Measurements from ENCODE around the gene POLR2E. TPM values are rescaled to one million over a fixed set of nuclear protein-coding genes. Genes with fewer than 3 reads are reported as not detected.

The POLR2E gene
- total RNA-seq, 2 donors from 2014 or later, result 89.9 to 105 TPM

DNA sequence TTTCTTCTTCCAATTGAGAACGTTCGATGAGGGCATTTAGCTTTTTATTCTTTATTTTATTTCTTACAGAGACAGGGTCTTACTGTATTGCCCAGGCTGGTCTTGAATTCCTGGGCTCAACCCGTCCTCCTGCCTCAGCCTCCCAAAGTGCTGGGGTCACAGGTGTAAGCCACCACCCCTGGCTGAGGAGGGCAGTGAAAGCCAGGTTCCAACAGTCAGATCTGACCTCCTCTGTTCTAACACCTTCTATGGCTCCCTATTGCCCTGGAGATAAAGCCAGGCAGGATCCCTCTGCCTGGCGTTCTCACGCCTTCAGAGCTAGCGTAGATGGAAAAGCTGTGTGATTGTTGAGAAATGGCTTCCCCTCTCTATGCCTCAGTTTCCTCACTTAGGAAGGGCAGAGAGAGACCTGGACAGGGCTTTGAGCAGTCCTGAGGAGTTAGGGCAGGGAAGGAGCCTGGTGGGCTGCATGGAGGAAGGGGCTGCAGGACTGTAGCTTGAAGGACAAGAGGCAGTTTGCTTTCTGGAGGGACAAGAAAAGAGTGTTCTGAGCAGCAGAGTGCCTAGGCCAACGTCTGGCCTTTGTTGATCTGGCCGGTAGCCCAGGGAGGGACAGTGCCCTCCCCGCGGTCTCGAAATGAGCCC lies 22.7 kb downstream of the POLR2E start:
- DNase-seq (ENCODE audit: low spot score), result no peak
- intact Hi-C loops (cut with DNase I), result no loop called here

GRCh38 chr19:1070931-1071791 lies 24.0 kb downstream of the POLR2E start:
- no peak for DNase-seq (ENCODE audit: low spot score)
- intact Hi-C loops (cut with DNase I), result loop anchor here in 1 of 2 donors (1.0 kb wide), 1 partner anchor 24 kb away; the partner anchor contains the start of gene POLR2E

DNA sequence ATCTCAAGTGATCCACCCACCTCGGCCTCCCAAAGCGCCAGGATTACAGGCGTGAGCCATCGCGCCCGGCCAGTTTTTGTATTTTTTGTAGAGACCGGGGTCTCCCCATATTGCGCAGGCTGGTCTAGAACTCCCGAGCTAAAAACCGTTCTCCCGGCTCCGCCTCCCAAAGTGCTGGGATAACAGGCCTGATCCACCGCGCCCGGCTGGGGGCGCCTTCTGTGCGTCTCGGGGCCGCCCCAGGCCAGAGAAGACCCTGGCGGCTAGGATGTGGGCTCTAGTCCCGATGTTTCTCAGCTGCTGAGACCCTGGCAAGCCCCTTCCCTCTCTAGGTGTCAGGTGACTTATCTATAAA lies 24.6 kb downstream of the POLR2E start:
- DNase-seq (ENCODE audit: low spot score), result no peak
- intact Hi-C loops (cut with DNase I), result loop anchor here in 1 of 2 donors (1.0 kb wide), 1 partner anchor 25 kb away; the partner anchor contains the start of gene POLR2E

GRCh38 chr19:1069009-1069779 lies 26.0 kb downstream of the POLR2E start:
- peak; percentile 94 for DNase-seq (ENCODE audit: low spot score)
- intact Hi-C loops (cut with DNase I), result no loop called here

- no peak for DNase-seq (ENCODE audit: low spot score)
- intact Hi-C loops (cut with DNase I), result no loop called here
These were observed 26.9 kb downstream of the POLR2E start for GRCh38 chr19:1068009-1069001.

DNA sequence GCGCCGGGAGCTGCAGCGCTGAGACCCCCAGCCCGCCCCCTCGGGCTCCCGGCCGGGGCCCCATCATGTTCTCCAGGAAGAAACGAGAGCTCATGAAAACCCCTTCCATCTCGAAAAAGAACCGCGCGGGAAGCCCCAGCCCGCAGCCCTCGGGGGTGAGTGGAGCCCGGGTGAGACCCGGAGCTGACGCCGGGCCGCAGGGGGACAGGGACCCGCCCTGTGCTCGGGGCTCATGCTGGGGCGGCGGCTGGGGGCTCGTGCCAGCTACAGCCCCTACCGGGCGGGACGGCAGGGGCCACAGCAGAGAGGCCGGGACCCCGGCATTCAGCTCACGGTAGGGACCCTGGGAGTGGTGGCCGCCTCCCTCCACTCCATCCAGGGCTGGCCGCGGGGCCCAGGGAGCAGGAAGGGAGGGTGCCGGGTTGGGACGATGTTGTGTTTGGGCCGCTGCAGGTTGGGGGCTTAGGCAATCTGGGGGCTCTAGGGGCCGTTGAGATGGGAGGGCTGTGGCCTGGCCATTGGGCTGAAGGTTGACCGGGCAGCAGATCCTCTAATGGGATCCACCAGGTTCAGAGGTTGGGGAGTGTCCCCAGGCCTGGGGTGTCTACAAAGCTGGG lies 27.7 kb downstream of the POLR2E start:
- intact Hi-C loops (cut with DNase I), result loop anchor here in 1 of 2 donors (1.0 kb wide), 1 partner anchor 37 kb away; no protein-coding TSS in a partner anchor
- no peak for DNase-seq (ENCODE audit: low spot score)

DNA sequence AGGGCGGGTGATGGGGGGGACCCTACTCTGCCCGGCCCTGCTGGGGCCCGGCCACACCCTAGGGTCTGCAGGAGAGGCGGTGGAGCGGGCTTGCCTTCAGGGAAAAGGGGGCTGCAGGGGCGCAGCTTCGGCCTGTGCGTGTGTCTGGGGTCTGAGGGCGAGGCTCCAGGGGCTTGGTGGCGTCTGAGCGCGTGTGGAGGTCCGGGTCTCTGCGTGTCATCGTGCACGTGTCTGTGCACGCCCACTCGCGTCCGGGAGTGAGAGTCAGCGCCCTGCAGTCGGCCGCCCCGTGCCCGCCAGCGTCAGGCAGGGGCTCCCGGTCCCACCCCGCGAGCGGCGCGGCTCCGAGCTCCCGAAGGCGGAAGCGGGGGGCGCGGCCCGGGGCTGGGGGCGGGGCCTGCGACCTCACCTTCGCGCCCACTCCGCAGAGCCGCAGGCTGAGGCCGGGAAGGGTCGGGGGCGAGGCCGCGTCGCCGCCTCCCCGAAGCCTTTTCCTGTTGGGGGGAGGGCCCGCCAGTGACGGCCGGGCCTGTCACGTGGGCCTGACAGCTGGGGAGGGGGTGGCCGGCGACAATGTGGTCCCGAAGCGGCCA lies 28.3 kb downstream of the POLR2E start, which contains the start of gene ARHGAP45:
TSS of gene ARHGAP45 (plus strand) at position 420 of the 593 bp plus-strand sequence. CDS start 239 bp downstream, outside the sequence.
- intact Hi-C loops (cut with DNase I), result loop anchor here in 1 of 2 donors (1.0 kb wide), 1 partner anchor 37 kb away; no protein-coding TSS in a partner anchor
- DNase-seq (ENCODE audit: low spot score), result no peak

GRCh38 chr19:1066251-1066747 lies 28.9 kb downstream of the POLR2E start:
- intact Hi-C loops (cut with DNase I), result no loop called here
- DNase-seq (ENCODE audit: low spot score), result no peak

- intact Hi-C loops (cut with DNase I), result no loop called here
- DNase-seq (ENCODE audit: low spot score), result peak; percentile 71
These were observed 29.5 kb downstream of the POLR2E start for GRCh38 chr19:1065606-1066109.

GRCh38 chr19:1064661-1065605 lies 30.2 kb downstream of the POLR2E start:
- peak; percentile 91 for DNase-seq (ENCODE audit: low spot score)
- intact Hi-C loops (cut with DNase I), result no loop called here

DNA sequence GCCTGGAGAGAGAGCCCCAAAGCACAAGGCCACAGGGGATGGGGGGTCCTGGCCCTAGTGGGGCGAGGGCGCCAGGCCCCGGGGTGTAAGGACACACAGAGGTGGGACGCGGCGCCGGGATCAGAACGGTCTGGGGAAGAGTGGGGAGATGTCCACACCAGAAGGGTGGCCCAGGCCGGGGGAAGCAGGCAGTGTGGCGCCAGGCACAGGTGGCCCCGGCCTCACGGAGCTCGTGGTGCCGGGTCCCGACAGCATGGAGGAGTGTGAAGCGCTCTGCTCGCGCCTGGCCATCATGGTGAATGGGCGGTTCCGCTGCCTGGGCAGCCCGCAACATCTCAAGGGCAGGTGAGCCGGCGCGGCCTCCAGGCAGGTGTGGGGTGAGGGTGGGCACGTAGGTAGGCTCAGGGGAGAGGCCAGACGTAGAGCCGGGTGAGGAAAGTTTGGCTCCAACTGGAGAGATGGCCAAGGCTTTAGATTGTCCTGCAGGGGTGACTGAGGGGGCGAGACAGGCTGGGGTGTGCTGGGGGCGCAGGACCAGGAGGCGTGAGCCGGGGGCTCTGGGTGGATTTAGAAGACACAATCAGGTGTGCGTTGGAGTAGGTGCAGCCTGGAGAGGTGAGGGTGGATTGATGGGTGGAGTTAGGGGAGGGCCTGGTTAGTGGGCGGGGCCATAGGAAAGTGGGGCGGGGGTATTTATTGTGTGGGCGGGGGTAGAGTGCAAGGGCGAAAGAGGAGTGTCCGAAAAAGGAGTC lies 31.1 kb downstream of the POLR2E start:
- no peak for DNase-seq (ENCODE audit: low spot score)
- intact Hi-C loops (cut with DNase I), result no loop called here

DNA sequence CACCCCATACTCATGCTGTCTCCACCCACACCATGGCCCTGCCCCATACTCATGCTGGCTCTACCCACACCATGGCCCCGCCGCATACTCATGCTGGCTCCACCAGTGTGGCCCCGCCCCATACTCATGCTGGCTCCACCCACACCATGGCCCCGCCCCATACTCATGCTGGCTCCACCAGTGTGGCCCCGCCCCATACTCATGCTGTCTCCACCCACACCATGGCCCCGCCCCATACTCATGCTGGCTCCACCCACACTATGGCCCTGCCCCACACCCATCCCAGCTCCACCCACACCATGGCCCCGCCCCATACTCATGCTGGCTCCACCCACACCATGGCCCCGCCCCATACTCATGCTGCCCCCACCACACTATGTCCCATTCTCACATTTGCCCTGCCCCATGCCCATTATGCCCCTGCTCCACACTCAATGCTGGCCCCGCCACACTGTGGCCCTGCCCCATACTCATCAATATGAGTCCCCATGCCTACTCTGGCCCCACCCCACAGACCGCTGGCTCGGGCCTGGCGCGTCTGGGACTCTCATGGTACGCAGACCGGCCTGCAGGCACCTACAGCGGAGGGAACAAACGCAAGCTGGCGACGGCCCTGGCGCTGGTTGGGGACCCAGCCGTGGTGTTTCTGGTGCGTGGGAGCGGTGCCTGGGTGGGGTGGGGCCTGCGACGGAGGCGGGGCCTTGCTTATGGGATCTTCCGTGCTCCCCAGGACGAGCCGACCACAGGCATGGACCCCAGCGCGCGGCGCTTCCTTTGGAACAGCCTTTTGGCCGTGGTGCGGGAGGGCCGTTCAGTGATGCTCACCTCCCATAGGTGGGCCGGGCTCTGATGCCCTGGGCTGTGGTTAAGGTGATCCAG lies 31.9 kb downstream of the POLR2E start:
- DNase-seq (ENCODE audit: low spot score), result no peak

DNA sequence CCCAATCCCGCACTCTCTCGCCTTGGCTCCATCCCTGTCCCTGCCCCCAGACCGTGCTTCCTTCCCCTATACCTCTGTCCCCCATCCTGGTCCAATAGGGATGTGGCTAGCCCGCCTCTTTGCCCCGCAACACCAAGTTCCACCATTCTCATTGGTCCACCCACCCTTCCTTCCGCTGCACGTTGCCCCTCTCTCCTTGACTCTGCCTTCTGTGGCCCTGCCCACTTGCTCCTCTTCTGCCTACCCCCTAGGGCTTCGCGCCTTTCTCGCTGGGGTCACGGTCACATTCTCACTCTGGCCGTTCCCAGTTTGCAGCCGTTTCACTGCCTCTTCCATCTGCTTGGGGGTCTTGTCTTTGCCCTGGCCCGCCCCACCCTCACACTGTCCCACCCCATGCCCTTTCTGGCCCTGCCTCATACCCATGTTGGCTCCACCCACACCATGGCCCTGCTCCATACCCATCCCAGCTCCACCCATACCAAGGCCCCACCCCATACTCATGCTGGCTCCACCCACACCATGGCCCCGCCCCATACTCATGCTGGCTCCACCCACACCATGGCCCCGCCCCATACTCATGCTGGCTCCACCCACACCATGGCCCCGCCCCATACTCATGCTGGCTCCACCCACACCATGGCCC lies 32.7 kb downstream of the POLR2E start:
- intact Hi-C loops (cut with DNase I), result no loop called here
- DNase-seq (ENCODE audit: low spot score), result no peak

More for the DNA sequence above, 31.9 kb downstream of the POLR2E start:
- intact Hi-C loops (cut with DNase I), result no loop called here

GRCh38 chr19:1061987-1062386 lies 33.2 kb downstream of the POLR2E start:
- no peak for DNase-seq (ENCODE audit: low spot score)
- intact Hi-C loops (cut with DNase I), result no loop called here
